GM23248 (cell line): Measurements from ENCODE around the gene UQCRFS1.

Experiments used
- EZH2 ChIP-seq: fragments of 200-600 bp; sonication (generic); IDR thresholded peaks from 2 replicates; pipeline ENCODE4 v1.6.1; 2018; ENCODE audit warnings: antibody characterized with exemption, mild to moderate bottlenecking; ENCODE audit not compliant: insufficient read depth, poor library complexity, severe bottlenecking
- EZH2phosphoT487 ChIP-seq: fragments of 200-600 bp; sonication (generic); IDR thresholded peaks from 2 replicates; pipeline ENCODE4 v1.6.1; 2018; ENCODE audit warnings: antibody characterized with exemption, moderate library complexity, mild to moderate bottlenecking, low read depth; ENCODE audit not compliant: insufficient read depth

DNA sequence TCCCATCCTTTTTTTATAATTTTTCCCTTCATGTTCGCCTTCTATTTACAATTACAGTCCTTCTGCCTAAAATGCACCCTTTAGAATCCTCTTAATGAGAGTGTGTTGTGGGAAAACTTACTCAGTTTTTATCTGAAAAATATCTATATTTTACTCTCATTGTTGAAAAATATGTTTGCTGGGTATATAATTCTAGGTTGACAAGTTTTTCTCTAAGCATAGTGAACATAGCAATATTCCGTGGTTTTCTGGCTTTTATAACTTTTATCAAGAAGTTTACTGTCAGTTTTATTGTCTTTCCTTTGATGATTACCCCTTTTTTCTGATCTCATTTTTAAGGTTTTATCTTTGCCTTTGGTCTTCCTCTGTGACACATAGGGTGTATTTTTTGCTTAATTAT, 57.3 kb downstream of the UQCRFS1 start:
- TF ChIP-seq EZH2 (no peak), EZH2phosphoT487 (no peak)
